Gastrocnemius medialis (tissue), 4 donors: ENCODE results near the gene SSBP3.

Experiments
- POLR2A ChIP-seq, 2 donors: fragments of 450-650 bp; IDR thresholded peaks; one replicate each; pipeline ENCODE4 v1.6.1; 2017; ENCODE audit warnings: antibody characterized with exemption in 2 of 2, mild to moderate bottlenecking in 2 of 2, moderate library complexity in 2 of 2
- TF ChIP-seq, protein P1 (sequence below), 5 experiments: fragments of 450-650 bp in 3 of 5; fragments of 200-600 bp in 2 of 5; sonication (generic) in 2 of 5; IDR thresholded peaks in 4 of 5; conservative IDR thresholded peaks in 1 of 5; 1 replicate in 4 of 5; 2 replicates in 1 of 5; pipeline ENCODE4 v1.5.1; 2016 to 2019; ENCODE audit warnings: antibody characterized with exemption in 5 of 5, mild to moderate bottlenecking in 3 of 5, moderate library complexity in 3 of 5

DNA sequence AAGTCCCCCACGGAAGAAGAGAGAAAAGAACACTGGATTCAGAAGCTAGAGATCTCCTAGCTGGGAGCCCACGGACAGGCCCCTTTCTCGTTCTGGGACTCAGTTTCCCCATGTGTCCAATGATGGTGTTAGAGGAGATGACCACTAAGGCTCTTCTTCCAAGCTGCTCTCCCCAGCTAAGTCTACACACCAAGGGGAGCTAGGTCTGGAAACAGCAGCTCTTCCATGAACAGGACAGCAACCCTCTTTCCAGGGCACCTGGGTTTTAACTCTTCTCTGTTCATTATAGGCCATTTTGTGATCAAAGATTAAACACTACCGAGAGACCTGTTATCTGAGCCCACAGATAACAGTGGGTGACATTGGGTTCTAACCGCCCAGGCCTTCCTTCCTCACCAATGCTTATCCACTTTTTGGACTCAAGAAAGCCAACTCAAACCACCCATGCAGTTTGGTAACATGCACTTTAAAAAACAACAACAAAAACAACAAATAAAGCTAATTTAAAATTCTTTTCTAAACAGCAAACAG lies 120.3 kb downstream of the SSBP3 start:
- no peak for TF ChIP-seq POLR2A (IDR thresholded peaks at IDR 0.05)
- TF ChIP-seq, protein P1, sequence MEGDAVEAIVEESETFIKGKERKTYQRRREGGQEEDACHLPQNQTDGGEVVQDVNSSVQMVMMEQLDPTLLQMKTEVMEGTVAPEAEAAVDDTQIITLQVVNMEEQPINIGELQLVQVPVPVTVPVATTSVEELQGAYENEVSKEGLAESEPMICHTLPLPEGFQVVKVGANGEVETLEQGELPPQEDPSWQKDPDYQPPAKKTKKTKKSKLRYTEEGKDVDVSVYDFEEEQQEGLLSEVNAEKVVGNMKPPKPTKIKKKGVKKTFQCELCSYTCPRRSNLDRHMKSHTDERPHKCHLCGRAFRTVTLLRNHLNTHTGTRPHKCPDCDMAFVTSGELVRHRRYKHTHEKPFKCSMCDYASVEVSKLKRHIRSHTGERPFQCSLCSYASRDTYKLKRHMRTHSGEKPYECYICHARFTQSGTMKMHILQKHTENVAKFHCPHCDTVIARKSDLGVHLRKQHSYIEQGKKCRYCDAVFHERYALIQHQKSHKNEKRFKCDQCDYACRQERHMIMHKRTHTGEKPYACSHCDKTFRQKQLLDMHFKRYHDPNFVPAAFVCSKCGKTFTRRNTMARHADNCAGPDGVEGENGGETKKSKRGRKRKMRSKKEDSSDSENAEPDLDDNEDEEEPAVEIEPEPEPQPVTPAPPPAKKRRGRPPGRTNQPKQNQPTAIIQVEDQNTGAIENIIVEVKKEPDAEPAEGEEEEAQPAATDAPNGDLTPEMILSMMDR (IDR thresholded peaks at IDR 0.05 in 4 of 5, conservative IDR thresholded peaks at IDR 0.05 in 1 of 5): no peak
